Neural cell (in vitro differentiated cells): ENCODE data around the gene CPB1. TPM values are rescaled to one million over a fixed set of nuclear protein-coding genes. Genes with fewer than 3 reads are reported as not detected.

ENCODE experiments used
- H2AFZ ChIP-seq: fragments of 200-600, 300-800 bp; sonication (generic), shearing (Covaris generic); 2 replicates; pipeline ENCODE4 v1.6.0; 2014; ENCODE audit warnings: low read depth, mild to moderate bottlenecking, antibody characterized with exemption, low read length, moderate library complexity
- H3F3A ChIP-seq: fragments of 200-600 bp; shearing (Covaris generic); 2 replicates; pipeline ENCODE4 v1.6.1; 2016; ENCODE audit warnings: mild to moderate bottlenecking, moderate library complexity, mixed read lengths, antibody characterized with exemption, low read length; ENCODE audit not compliant: insufficient read depth, poor library complexity, severe bottlenecking
- H3K27ac ChIP-seq: fragments of 200-600, 300-800 bp; sonication (generic), shearing (Covaris generic); 2 replicates; pipeline ENCODE4 v1.5.1; 2014; ENCODE audit warnings: mild to moderate bottlenecking, low read length, moderate library complexity
- H3K27me3 ChIP-seq: fragments of 300-800, 200-600 bp; sonication (generic), shearing (Covaris generic); 2 replicates; pipeline ENCODE4 v1.6.0; 2014; ENCODE audit warnings: mild to moderate bottlenecking, low read depth, low read length, moderate library complexity; ENCODE audit not compliant: insufficient read depth
- H3K36me3 ChIP-seq: fragments of 300-800, 200-600 bp; sonication (generic), shearing (Covaris generic); 2 replicates; pipeline ENCODE4 v1.5.1; 2014; ENCODE audit warnings: mild to moderate bottlenecking, antibody characterized with exemption, low read length, moderate library complexity; ENCODE audit not compliant: insufficient read depth
- H3K4me2 ChIP-seq: fragments of 300-800, 200-600 bp; sonication (generic), shearing (Covaris generic); 2 replicates; pipeline ENCODE4 v1.6.0; 2014; ENCODE audit warnings: mild to moderate bottlenecking, low read length
- H3K4me3 ChIP-seq: fragments of 300-800, 200-600 bp; sonication (generic), shearing (Covaris generic); 2 replicates; pipeline ENCODE4 v1.5.1; 2014; ENCODE audit warnings: mild to moderate bottlenecking, low read length, moderate library complexity
- H3K79me2 ChIP-seq: fragments of 200-600 bp; shearing (Covaris generic); replicated peaks from 2 replicates; pipeline ENCODE4 v1.6.0; 2014; ENCODE audit warnings: mild to moderate bottlenecking, low read length, moderate library complexity; ENCODE audit not compliant: insufficient read depth
- H3K9ac ChIP-seq: fragments of 300-800, 200-600 bp; sonication (generic), shearing (Covaris generic); 2 replicates; pipeline ENCODE4 v1.6.1; 2016; ENCODE audit warnings: mild to moderate bottlenecking, low read length, mixed read lengths
- H3K9me2 ChIP-seq: fragments of 200-600 bp; shearing (Covaris generic); 2 replicates; pipeline ENCODE4 v1.6.1; 2016; ENCODE audit warnings: mild to moderate bottlenecking, low read length, mixed read lengths; ENCODE audit not compliant: insufficient read depth
- H3K9me3 ChIP-seq: fragments of 200-600, 300-800 bp; sonication (generic), shearing (Covaris generic); 2 replicates; pipeline ENCODE4 v1.6.1; 2016; ENCODE audit warnings: mild to moderate bottlenecking, mixed run types, low read length, moderate library complexity, mixed read lengths
- H4K20me1 ChIP-seq: fragments of 200-600 bp; shearing (Covaris generic); 2 replicates; pipeline ENCODE4 v1.6.1; 2016; ENCODE audit warnings: mild to moderate bottlenecking, mixed run types; ENCODE audit not compliant: insufficient read depth
- CTCF ChIP-seq: fragments of 450-650 bp; IDR thresholded peaks from 2 replicates; pipeline ENCODE4 v1.5.1; 2014; ENCODE audit warnings: antibody characterized with exemption, mild to moderate bottlenecking, moderate library complexity; ENCODE audit not compliant: poor library complexity, severe bottlenecking
- EP300 ChIP-seq: fragments of 450-650 bp; conservative IDR thresholded peaks from 2 replicates; pipeline ENCODE4 v1.6.1; 2014; ENCODE audit warnings: antibody characterized with exemption, mild to moderate bottlenecking, moderate library complexity; ENCODE audit not compliant: poor library complexity, severe bottlenecking
- EZH2 ChIP-seq: fragments of 200-600, 300-800 bp; shearing (Covaris generic), sonication (generic); IDR thresholded peaks from 2 replicates; pipeline ENCODE4 v1.6.1; 2014; ENCODE audit warnings: antibody characterized with exemption, low read length, borderline replicate concordance, mild to moderate bottlenecking; ENCODE audit not compliant: insufficient read depth, poor library complexity, severe bottlenecking
- MXI1 ChIP-seq: fragments of 450-650 bp; conservative IDR thresholded peaks from 2 replicates; pipeline ENCODE4 v1.6.1; 2014; ENCODE audit warnings: antibody characterized with exemption, mild to moderate bottlenecking; ENCODE audit not compliant: poor library complexity, severe bottlenecking
- POLR2AphosphoS5 ChIP-seq: IDR thresholded peaks from 2 replicates; pipeline ENCODE4 v1.6.1; 2012
- RAD21 ChIP-seq: fragments of 450-650 bp; conservative IDR thresholded peaks from 2 replicates; pipeline ENCODE4 v1.6.1; 2014; ENCODE audit warnings: antibody characterized with exemption, mild to moderate bottlenecking, moderate library complexity
- REST ChIP-seq: IDR thresholded peaks from 2 replicates; pipeline ENCODE4 v1.6.1; 2012; ENCODE audit warnings: borderline replicate concordance
- SMC3 ChIP-seq: fragments of 450-650 bp; conservative IDR thresholded peaks from 2 replicates; pipeline ENCODE4 v1.6.1; 2014; ENCODE audit warnings: antibody characterized with exemption, mild to moderate bottlenecking, moderate library complexity; ENCODE audit not compliant: poor library complexity
- TAF1 ChIP-seq: IDR thresholded peaks from 2 replicates; pipeline ENCODE4 v1.6.1; 2012; ENCODE audit warnings: low read depth
- polyA plus RNA-seq: library from polyadenylated mRNA; depleted of rRNA; stranded (reverse); fragments of >200 nt; gene quantifications from 2 replicates; pipeline ENCODE4 v1.2.3, GENCODE V29; 2014

The CPB1 gene
- polyA plus RNA-seq, 1 donor from 2014 or later = 0.19 TPM

GRCh38 chr3:148882288-148882687 lies 54.7 kb downstream of the CPB1 start:
- Histone ChIP-seq H3F3A (no peaks in the 10 kb centered on the region), H3K27ac (no peak overlapping the region), H2AFZ (no peak overlapping the region)

GRCh38 chr3:148883163-148883562 lies 55.6 kb downstream of the CPB1 start:
- H4K20me1 ChIP-seq = no peaks in the 10 kb centered on the region
- no peak overlapping the region for H3K9ac ChIP-seq
- no peak overlapping the region for H3K4me2 ChIP-seq
- TF ChIP-seq POLR2AphosphoS5 (no peak), EP300 (no peak), CTCF (no peak), SMC3 (no peak), EZH2 (no peak), MXI1 (no peak), REST (no peak), TAF1 (no peak), RAD21 (no peak)
- no peaks in the 10 kb centered on the region for H3K9me2 ChIP-seq
- H2AFZ ChIP-seq = no peak overlapping the region
- no peaks in the 10 kb centered on the region for H3F3A ChIP-seq
- H3K9me3 ChIP-seq = no peaks in the 10 kb centered on the region
- no peaks in the 10 kb centered on the region for H3K79me2 ChIP-seq
- no peaks in the 10 kb centered on the region for H3K36me3 ChIP-seq
- no peaks in the 10 kb centered on the region for H3K27me3 ChIP-seq
- no peak overlapping the region for H3K4me3 ChIP-seq
- H3K27ac ChIP-seq = no peak overlapping the region

More at GRCh38 chr3:148882288-148882687, 54.7 kb downstream of the CPB1 start:
- Histone ChIP-seq H3K4me3 (no peak overlapping the region), H3K36me3 (no peaks in the 10 kb centered on the region), H4K20me1 (no peaks in the 10 kb centered on the region), H3K9me3 (no peaks in the 10 kb centered on the region), H3K9me2 (no peaks in the 10 kb centered on the region), H3K79me2 (no peaks in the 10 kb centered on the region), H3K27me3 (no peaks in the 10 kb centered on the region), H3K4me2 (no peak overlapping the region), H3K9ac (no peak overlapping the region)
- TF ChIP-seq EP300 (no peak), TAF1 (no peak), REST (no peak)
